WERI-Rb-1 (cell line): ENCODE data around the gene KLF18.

Experiments used
- DNase-seq: peaks from one replicate; pipeline ENCODE4 v3.0.0-alpha.2; 2020
- H3K27ac ChIP-seq: fragments of 250-450 bp; sonication (Bioruptor Pico); 2 replicates; pipeline ENCODE4 v1.5.1; 2020; ENCODE audit warnings: mild to moderate bottlenecking, moderate library complexity
- H3K27me3 ChIP-seq: fragments of 250-450 bp; sonication (Bioruptor Pico); 2 replicates; pipeline ENCODE4 v1.5.1; 2021; ENCODE audit warnings: mild to moderate bottlenecking, low read depth, moderate library complexity; ENCODE audit not compliant: insufficient read depth, severe bottlenecking
- H3K36me3 ChIP-seq: fragments of 250-450 bp; sonication (Bioruptor Pico); 2 replicates; pipeline ENCODE4 v1.5.1; 2020; ENCODE audit warnings: mild to moderate bottlenecking, moderate library complexity
- H3K4me3 ChIP-seq: 2 replicates; pipeline ENCODE4 v1.5.1; 2011; ENCODE audit warnings: low read depth, mild to moderate bottlenecking, control low read depth, low read length
- H3K9me3 ChIP-seq: fragments of 250-450 bp; sonication (Bioruptor Pico); 2 replicates; pipeline ENCODE4 v1.5.1; 2021; ENCODE audit warnings: mild to moderate bottlenecking, moderate library complexity; ENCODE audit not compliant: severe bottlenecking
- CTCF ChIP-seq: IDR thresholded peaks from 2 replicates; pipeline ENCODE4 v1.5.1; 2011; ENCODE audit warnings: low read depth, mild to moderate bottlenecking, control low read depth, inconsistent platforms, low read length

KLF18 gene

GRCh38 chr1:44110916-44111315 lies 30.5 kb downstream of the KLF18 start:
- Histone ChIP-seq H3K4me3 (no peak overlapping the region), H3K36me3 (no peaks in the 10 kb centered on the region), H3K9me3 (no peaks in the 10 kb centered on the region), H3K27ac (no peak overlapping the region), H3K27me3 (no peaks in the 10 kb centered on the region)
- TF ChIP-seq CTCF: no peak
- DNase-seq: peak; percentile 49

- Histone ChIP-seq H3K36me3 (no peaks in the 10 kb centered on the region), H3K27me3 (no peaks in the 10 kb centered on the region), H3K4me3 (no peak overlapping the region), H3K9me3 (no peaks in the 10 kb centered on the region), H3K27ac (no peak overlapping the region)
- no peak for DNase-seq
- no peak for TF ChIP-seq CTCF
Measured at GRCh38 chr1:44108971-44109370, 32.5 kb downstream of the KLF18 start.

GRCh38 chr1:44108241-44108640 lies 33.2 kb downstream of the KLF18 start:
- Histone ChIP-seq H3K4me3 (no peak overlapping the region), H3K9me3 (no peaks in the 10 kb centered on the region), H3K36me3 (no peaks in the 10 kb centered on the region), H3K27ac (no peak overlapping the region), H3K27me3 (no peaks in the 10 kb centered on the region)
- no peak for TF ChIP-seq CTCF
- DNase-seq: no peak

GRCh38 chr1:44105810-44106209 lies 35.6 kb downstream of the KLF18 start:
- no peak overlapping the region for H3K27ac ChIP-seq
- H3K36me3 ChIP-seq: no peaks in the 10 kb centered on the region
- no peaks in the 10 kb centered on the region for H3K9me3 ChIP-seq
- no peaks in the 10 kb centered on the region for H3K27me3 ChIP-seq
- DNase-seq: no peak
- no peak overlapping the region for H3K4me3 ChIP-seq
- no peak for TF ChIP-seq CTCF

GRCh38 chr1:44103270-44104131 lies 37.9 kb downstream of the KLF18 start:
- no peaks in the 10 kb centered on the region for H3K9me3 ChIP-seq
- peak; percentile 85 for DNase-seq
- no peak overlapping the region for H3K27ac ChIP-seq
- H3K4me3 ChIP-seq: no peak overlapping the region
- TF ChIP-seq CTCF: peak; percentile 79
- no peaks in the 10 kb centered on the region for H3K36me3 ChIP-seq
- H3K27me3 ChIP-seq: no peaks in the 10 kb centered on the region

GRCh38 chr1:44101328-44101727 lies 40.1 kb downstream of the KLF18 start:
- TF ChIP-seq CTCF: no peak
- Histone ChIP-seq H3K9me3 (peaks cover 3% of the 10 kb centered on the region), H3K36me3 (no peaks in the 10 kb centered on the region), H3K27ac (no peak overlapping the region), H3K4me3 (no peak overlapping the region), H3K27me3 (no peaks in the 10 kb centered on the region)
- DNase-seq: no peak
